GM18520 (cell line): ENCODE measurements around the gene PRR5.
"Not testable (repeated sequence)": the region's sequence is repeated elsewhere in the genome, so short reads cannot be mapped to it uniquely, and the experiment has no call there.

ENCODE experiments used
- ATAC-seq: cut with Tn5 transposase; IDR thresholded peaks from one replicate; pipeline ENCODE4 v1.9.1; 2021; ENCODE audit not compliant: unreplicated experiment

The PRR5 gene

GRCh38 chr22:44673406-44673805 lies 28.6 kb upstream of the PRR5 start:
- no peak for ATAC-seq

- ATAC-seq = not testable (repeated sequence)
Observed at GRCh38 chr22:44676066-44676440, 26.0 kb upstream of the PRR5 start.

- ATAC-seq = no peak
Observed at GRCh38 chr22:44676441-44677352, 25.3 kb upstream of the PRR5 start.

- no peak for ATAC-seq
Observed at GRCh38 chr22:44677353-44677840, 24.6 kb upstream of the PRR5 start.

GRCh38 chr22:44677871-44678555 lies 24.0 kb upstream of the PRR5 start:
- ATAC-seq = no peak

GRCh38 chr22:44678556-44679305 lies 23.3 kb upstream of the PRR5 start:
- ATAC-seq = no peak

GRCh38 chr22:44679306-44679647 lies 22.7 kb upstream of the PRR5 start:
- ATAC-seq = not testable (repeated sequence)

- ATAC-seq = no peak
Observed at GRCh38 chr22:44680058-44680457, 21.9 kb upstream of the PRR5 start.

- no peak for ATAC-seq
Observed at GRCh38 chr22:44680481-44680894, 21.5 kb upstream of the PRR5 start.

- no peak for ATAC-seq
Observed at GRCh38 chr22:44682556-44683168, 19.3 kb upstream of the PRR5 start.

GRCh38 chr22:44683237-44683636 lies 18.8 kb upstream of the PRR5 start:
- ATAC-seq = no peak

GRCh38 chr22:44683881-44684280 lies 18.1 kb upstream of the PRR5 start:
- ATAC-seq = no peak

GRCh38 chr22:44684506-44685383 lies 17.3 kb upstream of the PRR5 start:
- ATAC-seq = peak; percentile 32

GRCh38 chr22:44685384-44686056 lies 16.5 kb upstream of the PRR5 start:
- ATAC-seq = peak; percentile 30

- ATAC-seq = no peak
Observed at GRCh38 chr22:44686873-44687600, 15.0 kb upstream of the PRR5 start.

- no peak for ATAC-seq
Observed at GRCh38 chr22:44689173-44689572, 12.8 kb upstream of the PRR5 start.

GRCh38 chr22:44689915-44690524 lies 12.0 kb upstream of the PRR5 start:
- no peak for ATAC-seq
